WTC11 (cell line): ENCODE data around the gene SECISBP2. TPM values are rescaled to one million over a fixed set of nuclear protein-coding genes. Genes with fewer than 3 reads are reported as not detected.

Source experiments
- ATAC-seq: fragments of 200-7000 bp; cut with Tn5 transposase; 2 replicates; pipeline ENCODE4 v1.10.0; 2021; ENCODE audit warnings: mild to moderate bottlenecking, moderate library complexity
- CTCF ChIA-PET: fragments of 300-600 bp; sonication (Branson Sonifier 250); formaldehyde crosslinking; loops from one replicate; lab custom pipeline; 2021; ENCODE audit warnings: antibody characterized with exemption; lab: Charles Lee
- POLR2A ChIA-PET: fragments of 350-600 bp; sonication (Branson Sonifier 250); formaldehyde crosslinking; loops from one replicate; lab custom pipeline; 2021; ENCODE audit warnings: antibody characterized with exemption; lab: Charles Lee
- DNase-seq: peaks from one replicate; pipeline ENCODE4 v3.0.0; 2021; ENCODE audit warnings: low spot score
- H3K27ac Mint-ChIP-seq: 2 replicates; pipeline ENCODE4 v1.8.0; 2021; ENCODE audit warnings: mixed read lengths
- H3K27me3 Mint-ChIP-seq: 2 replicates; pipeline ENCODE4 v1.8.0; 2021; ENCODE audit warnings: low read depth, mild to moderate bottlenecking, moderate library complexity, mixed read lengths
- H3K36me3 Mint-ChIP-seq: 2 replicates; pipeline ENCODE4 v1.8.0; 2021; ENCODE audit warnings: mixed read lengths
- H3K4me1 Mint-ChIP-seq: 2 replicates; pipeline ENCODE4 v1.8.0; 2022; ENCODE audit warnings: mixed read lengths
- H3K4me3 Mint-ChIP-seq: 2 replicates; pipeline ENCODE4 v1.8.0; 2021; ENCODE audit warnings: mild to moderate bottlenecking, moderate library complexity, mixed read lengths
- H3K9me3 Mint-ChIP-seq: 2 replicates; pipeline ENCODE4 v1.8.0; 2021; ENCODE audit warnings: mixed read lengths
- CBFB ChIP-seq: sonication (generic); formaldehyde crosslinking; IDR thresholded peaks from 2 replicates; pipeline ENCODE4 v1.8.1; 2022; ENCODE audit warnings: mild to moderate bottlenecking, low read depth, missing genetic modification reagents
- CDX4 ChIP-seq: fragments of 250-450 bp; sonication (Bioruptor Pico); IDR thresholded peaks from 2 replicates; pipeline ENCODE4 v1.9.0; 2021; ENCODE audit warnings: moderate library complexity, mild to moderate bottlenecking, inconsistent platforms, borderline replicate concordance
- CREM ChIP-seq: sonication (generic); formaldehyde crosslinking; IDR thresholded peaks from 2 replicates; pipeline ENCODE4 v1.8.1; 2022; ENCODE audit warnings: mild to moderate bottlenecking, missing genetic modification reagents, moderate library complexity
- ERG ChIP-seq: fragments of 250-450 bp; sonication (Bioruptor Pico); IDR thresholded peaks from 2 replicates; pipeline ENCODE4 v1.8.0; 2021; ENCODE audit warnings: mild to moderate bottlenecking
- FOXJ3 ChIP-seq: sonication (generic); formaldehyde crosslinking; IDR thresholded peaks from 2 replicates; pipeline ENCODE4 v1.9.0; 2021; ENCODE audit warnings: missing genetic modification reagents, mild to moderate bottlenecking, borderline replicate concordance
- GABPB1 ChIP-seq: sonication (generic); formaldehyde crosslinking; IDR thresholded peaks from 2 replicates; pipeline ENCODE4 v1.8.1; 2023; ENCODE audit warnings: mild to moderate bottlenecking, missing genetic modification reagents
- GTF2I ChIP-seq: fragments of 250-450 bp; sonication (Bioruptor Pico); conservative IDR thresholded peaks from 2 replicates; pipeline ENCODE4 v1.4.0; 2021; ENCODE audit warnings: mild to moderate bottlenecking
- IRF1 ChIP-seq: sonication (generic); formaldehyde crosslinking; IDR thresholded peaks from 2 replicates; pipeline ENCODE4 v1.8.0; 2023; ENCODE audit warnings: missing genetic modification reagents
- IRF2 ChIP-seq: sonication (generic); formaldehyde crosslinking; IDR thresholded peaks from 2 replicates; pipeline ENCODE4 v1.8.0; 2022; ENCODE audit warnings: low read depth, missing genetic modification reagents, borderline replicate concordance
- MXD4 ChIP-seq: fragments of 250-450 bp; sonication (Bioruptor Pico); IDR thresholded peaks from 2 replicates; pipeline ENCODE4 v1.8.0; 2021; ENCODE audit warnings: mild to moderate bottlenecking, moderate library complexity, borderline replicate concordance
- MYBL2 ChIP-seq: sonication (generic); formaldehyde crosslinking; IDR thresholded peaks from 2 replicates; pipeline ENCODE4 v1.8.1; 2023; ENCODE audit warnings: mild to moderate bottlenecking, moderate library complexity, missing genetic modification reagents
- NR1H2 ChIP-seq: sonication (generic); formaldehyde crosslinking; IDR thresholded peaks from 2 replicates; pipeline ENCODE4 v1.9.0; 2021; ENCODE audit warnings: mild to moderate bottlenecking, moderate library complexity, missing genetic modification reagents
- NR3C1 ChIP-seq: sonication (generic); formaldehyde crosslinking; conservative IDR thresholded peaks from 2 replicates; pipeline ENCODE4 v1.8.1; 2023; ENCODE audit warnings: low read depth, mild to moderate bottlenecking, missing genetic modification reagents
- PRDM15 ChIP-seq: sonication (generic); formaldehyde crosslinking; IDR thresholded peaks from 2 replicates; pipeline ENCODE4 v1.8.0; 2022; ENCODE audit warnings: missing genetic modification reagents
- RORB ChIP-seq: fragments of 250-450 bp; sonication (Bioruptor Pico); IDR thresholded peaks from 2 replicates; pipeline ENCODE4 v1.9.0; 2021; ENCODE audit warnings: mild to moderate bottlenecking
- TEAD4 ChIP-seq: sonication (generic); formaldehyde crosslinking; IDR thresholded peaks from 2 replicates; pipeline ENCODE4 v1.8.0; 2022; ENCODE audit warnings: mild to moderate bottlenecking, missing genetic modification reagents
- USF1 ChIP-seq: sonication (generic); formaldehyde crosslinking; IDR thresholded peaks from 2 replicates; pipeline ENCODE4 v1.8.0; 2022; ENCODE audit warnings: mild to moderate bottlenecking, missing genetic modification reagents
- USF2 ChIP-seq: sonication (generic); formaldehyde crosslinking; IDR thresholded peaks from 2 replicates; pipeline ENCODE4 v1.8.1; 2023; ENCODE audit warnings: mild to moderate bottlenecking, missing genetic modification reagents, moderate library complexity
- ZNF138 ChIP-seq: sonication (generic); formaldehyde crosslinking; conservative IDR thresholded peaks from 2 replicates; pipeline ENCODE4 v1.8.1; 2022; ENCODE audit warnings: mild to moderate bottlenecking, moderate library complexity, missing genetic modification reagents
- ZNF219 ChIP-seq: sonication (generic); formaldehyde crosslinking; IDR thresholded peaks from 2 replicates; pipeline ENCODE4 v1.8.0; 2023; ENCODE audit warnings: missing genetic modification reagents, mild to moderate bottlenecking, borderline replicate concordance
- ZNF232 ChIP-seq: sonication (generic); formaldehyde crosslinking; IDR thresholded peaks from 2 replicates; pipeline ENCODE4 v1.8.0; 2022; ENCODE audit warnings: mild to moderate bottlenecking, missing genetic modification reagents
- ZNF423 ChIP-seq: fragments of 250-450 bp; sonication (Bioruptor Pico); IDR thresholded peaks from 2 replicates; pipeline ENCODE4 v2.1.2; 2022; ENCODE audit warnings: mild to moderate bottlenecking, moderate library complexity
- ZNF512 ChIP-seq: sonication (generic); formaldehyde crosslinking; IDR thresholded peaks from 2 replicates; pipeline ENCODE4 v1.8.1; 2022; ENCODE audit warnings: missing genetic modification reagents, borderline replicate concordance
- total RNA-seq: library from RNA; stranded (reverse); gene quantifications from 3 replicates; pipeline ENCODE4 v1.2.3, GENCODE V29; 2021

Gene SECISBP2
- total RNA-seq, 1 experiment from 2014 or later = 66.2 TPM

GRCh38 chr9:89361031-89361430 lies 42.7 kb downstream of the SECISBP2 start (continued):
- TF ChIP-seq PRDM15 (no peak), CDX4 (CRISPR knock-in tag) (no peak), GABPB1 (CRISPR knock-in tag) (no peak), GTF2I (no peak), ZNF232 (CRISPR knock-in tag) (no peak), ZNF138 (CRISPR knock-in tag) (no peak)

GRCh38 chr9:89361816-89362646 lies 43.7 kb downstream of the SECISBP2 start:
- POLR2A ChIA-PET = interaction anchor here (0.8 kb wide), 1 partner anchor 229 kb away, joined by 3 read pairs; no protein-coding TSS in a partner anchor
- no peak overlapping the region for H3K4me3 Mint-ChIP-seq
- ATAC-seq (no peak), DNase-seq (no peak)
- peaks cover 43% of the 10 kb centered on the region for H3K36me3 Mint-ChIP-seq
- H3K4me1 Mint-ChIP-seq = no peaks in the 10 kb centered on the region
- H3K9me3 Mint-ChIP-seq = no peaks in the 10 kb centered on the region
- H3K27me3 Mint-ChIP-seq = no peaks in the 10 kb centered on the region
- TF ChIP-seq ZNF219 (CRISPR knock-in tag) (no peak), CDX4 (CRISPR knock-in tag) (no peak), RORB (CRISPR knock-in tag) (no peak), NR1H2 (CRISPR knock-in tag) (no peak), FOXJ3 (CRISPR knock-in tag) (no peak), IRF1 (CRISPR knock-in tag) (no peak), ZNF423 (CRISPR knock-in tag) (no peak), USF1 (CRISPR knock-in tag) (no peak), MYBL2 (CRISPR knock-in tag) (no peak), NR3C1 (CRISPR knock-in tag) (no peak), CBFB (CRISPR knock-in tag) (no peak), ZNF512 (CRISPR knock-in tag) (no peak), USF2 (CRISPR knock-in tag) (no peak), GABPB1 (CRISPR knock-in tag) (no peak), TEAD4 (CRISPR knock-in tag) (no peak), IRF2 (CRISPR knock-in tag) (no peak), ERG (CRISPR knock-in tag) (no peak), MXD4 (CRISPR knock-in tag) (no peak), CREM (no peak)
- CTCF ChIA-PET = interaction anchor here (1.3 kb wide), 1 partner anchor 231 kb away, joined by 3 read pairs; no protein-coding TSS in a partner anchor
- H3K27ac Mint-ChIP-seq = peak overlapping the region; percentile 6; the same call in 1 of the 2 replicates
